Esophagus muscularis mucosa (tissue), 4 donors: ENCODE data around the gene ADCY3. TPM values are rescaled to one million over a fixed set of nuclear protein-coding genes. Genes with fewer than 3 reads are reported as not detected.

ENCODE experiments used
- DNase-seq: peaks from one replicate; pipeline ENCODE4 v3.0.0-alpha.2; 2017; ENCODE audit errors: extremely low spot score
- H3K27ac ChIP-seq, 4 donors: fragments of 200-600 bp; sonication (generic); replicated peaks in 1 of 4; 1 replicate in 3 of 4; 2 replicates in 1 of 4; pipeline ENCODE4 v1.5.1; 2016 to 2019; ENCODE audit warnings: mild to moderate bottlenecking in 1 of 4
- H3K27me3 ChIP-seq, 4 donors: fragments of 200-600 bp; sonication (generic); one replicate each; pipeline versions ENCODE4 v1.5.1 to v1.6.0; 2016 to 2019
- H3K36me3 ChIP-seq, 4 donors: fragments of 200-600 bp; sonication (generic); one replicate each; pipeline ENCODE4 v1.5.1; 2016 to 2019
- H3K4me1 ChIP-seq, 4 donors: fragments of 200-600 bp; sonication (generic); one replicate each; pipeline ENCODE4 v1.5.1; 2016 to 2019
- H3K4me3 ChIP-seq, 4 donors: fragments of 200-600 bp; sonication (generic); 1 replicate in 2 of 4; 2 replicates in 2 of 4; pipeline ENCODE4 v1.5.1; 2016 to 2019; ENCODE audit warnings: mild to moderate bottlenecking in 4 of 4, moderate library complexity in 1 of 4
- H3K9me3 ChIP-seq, 4 donors: fragments of 200-600 bp; sonication (generic); 1 replicate in 3 of 4; 2 replicates in 1 of 4; pipeline ENCODE4 v1.5.1; 2016 to 2019
- EP300 ChIP-seq: sonication (generic); formaldehyde crosslinking; IDR thresholded peaks from one replicate; pipeline ENCODE4 v1.6.1; 2017; ENCODE audit warnings: antibody characterized with exemption
- POLR2A ChIP-seq: fragments of 450-650 bp; IDR thresholded peaks from one replicate; pipeline ENCODE4 v1.6.1; 2017; ENCODE audit warnings: antibody characterized with exemption, moderate library complexity, mild to moderate bottlenecking, low read depth
- POLR2AphosphoS5 ChIP-seq, 2 donors: sonication (generic); formaldehyde crosslinking; IDR thresholded peaks; one replicate each; pipeline ENCODE4 v1.6.1; 2017; ENCODE audit warnings: antibody characterized with exemption in 2 of 2
- WGBS: methylation state at CpG from one replicate; pipeline ENCODE4 v1.1.5; 2018; 5-methylcytosine and 5-hydroxymethylcytosine counted together
- intact Hi-C: fragments of 100-400 bp; cut with DNase I; formaldehyde crosslinking; loops from one replicate; pipeline ENCODE4 v1.15.1; 2023
- total RNA-seq, 4 donors: library from RNA; depleted of rRNA; stranded (reverse); fragments of >200 nt; gene quantifications; one replicate each; pipeline versions ENCODE4 v1.1.0 to v1.2.1, GENCODE V29; 2016
- TF ChIP-seq, protein P1 (sequence below), 3 experiments: fragments of 200-600 bp in 2 of 3; fragments of 450-650 bp in 1 of 3; sonication (generic) in 2 of 3; IDR thresholded peaks; one replicate each; pipeline ENCODE4 v1.5.1; 2017 to 2019; ENCODE audit warnings: antibody characterized with exemption in 3 of 3, mild to moderate bottlenecking in 2 of 3, moderate library complexity in 1 of 3

The ADCY3 gene
- total RNA-seq, 4 donors from 2014 or later, result 21.2 to 70.6 (median 53.8) TPM

GRCh38 chr2:24925815-24926214, 5.8 kb upstream of the ADCY3 start:
- Histone ChIP-seq H3K36me3 (no peaks in the 10 kb centered on the region), H3K4me1 (peaks cover 0 to 20% (median 16%) of the 10 kb centered on the region in 4 donors), H3K9me3 (no peaks in the 10 kb centered on the region), H3K27ac (peak overlapping the region in 1 of 4 donors; percentile 71), H3K4me3 (no peak overlapping the region), H3K27me3 (no peaks in the 10 kb centered on the region)
- WGBS, result 92% methylated on average over 10 of the region's 10 CpGs
- no peak for DNase-seq
- intact Hi-C loops, result no loop called here
- TF ChIP-seq EP300 (no peak), POLR2AphosphoS5 (IDR thresholded peaks at IDR 0.05) (no peak), POLR2A (no peak)
- TF ChIP-seq, protein P1, sequence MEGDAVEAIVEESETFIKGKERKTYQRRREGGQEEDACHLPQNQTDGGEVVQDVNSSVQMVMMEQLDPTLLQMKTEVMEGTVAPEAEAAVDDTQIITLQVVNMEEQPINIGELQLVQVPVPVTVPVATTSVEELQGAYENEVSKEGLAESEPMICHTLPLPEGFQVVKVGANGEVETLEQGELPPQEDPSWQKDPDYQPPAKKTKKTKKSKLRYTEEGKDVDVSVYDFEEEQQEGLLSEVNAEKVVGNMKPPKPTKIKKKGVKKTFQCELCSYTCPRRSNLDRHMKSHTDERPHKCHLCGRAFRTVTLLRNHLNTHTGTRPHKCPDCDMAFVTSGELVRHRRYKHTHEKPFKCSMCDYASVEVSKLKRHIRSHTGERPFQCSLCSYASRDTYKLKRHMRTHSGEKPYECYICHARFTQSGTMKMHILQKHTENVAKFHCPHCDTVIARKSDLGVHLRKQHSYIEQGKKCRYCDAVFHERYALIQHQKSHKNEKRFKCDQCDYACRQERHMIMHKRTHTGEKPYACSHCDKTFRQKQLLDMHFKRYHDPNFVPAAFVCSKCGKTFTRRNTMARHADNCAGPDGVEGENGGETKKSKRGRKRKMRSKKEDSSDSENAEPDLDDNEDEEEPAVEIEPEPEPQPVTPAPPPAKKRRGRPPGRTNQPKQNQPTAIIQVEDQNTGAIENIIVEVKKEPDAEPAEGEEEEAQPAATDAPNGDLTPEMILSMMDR (IDR thresholded peaks at IDR 0.05), result no peak

- no peak for TF ChIP-seq POLR2AphosphoS5 (IDR thresholded peaks at IDR 0.05)
- no peak for TF ChIP-seq EP300
- no peak for TF ChIP-seq POLR2A
- TF ChIP-seq, protein P1 (IDR thresholded peaks at IDR 0.05), result no peak
- Histone ChIP-seq H3K4me3 (no peak overlapping the region), H3K9me3 (no peaks in the 10 kb centered on the region), H3K4me1 (peaks cover 0 to 25% (median 20%) of the 10 kb centered on the region in 4 donors), H3K27ac (no peak overlapping the region), H3K27me3 (no peaks in the 10 kb centered on the region), H3K36me3 (no peaks in the 10 kb centered on the region)
- WGBS, result 100% methylated on average over 1 of the region's 6 CpGs
- DNase-seq, result no peak
- intact Hi-C loops, result no loop called here
Measured at GRCh38 chr2:24924732-24925131, 4.7 kb upstream of the ADCY3 start.

GRCh38 chr2:24924266-24924665, 4.2 kb upstream of the ADCY3 start:
- TF ChIP-seq EP300, result no peak
- no peak for TF ChIP-seq POLR2A
- TF ChIP-seq, protein P1 (IDR thresholded peaks at IDR 0.05), result no peak
- TF ChIP-seq POLR2AphosphoS5 (IDR thresholded peaks at IDR 0.05), result no peak
- H3K9me3 ChIP-seq, result no peaks in the 10 kb centered on the region
- H3K36me3 ChIP-seq, result no peaks in the 10 kb centered on the region

DNA sequence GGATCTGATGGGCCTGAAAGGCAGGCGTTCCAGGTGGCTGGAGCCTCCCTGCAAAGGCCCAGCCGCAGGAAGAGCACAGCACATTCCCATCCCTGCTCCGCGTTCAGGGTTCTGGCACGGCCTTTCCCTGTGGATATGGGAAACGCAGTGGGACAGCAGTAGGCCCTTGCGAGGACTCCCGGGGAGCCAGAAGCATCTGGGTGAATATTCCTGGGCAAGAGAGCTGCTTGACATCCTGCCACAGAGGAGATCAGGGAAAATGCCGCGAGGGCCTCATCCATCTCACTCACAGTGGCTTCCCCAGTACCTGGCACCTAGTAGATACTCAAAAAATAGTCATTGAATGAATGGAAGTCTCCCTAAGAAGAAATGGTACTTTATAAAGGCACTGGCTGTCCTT, 3.1 kb upstream of the ADCY3 start:
- DNase-seq, result no peak
- intact Hi-C loops, result no loop called here
- no peak for TF ChIP-seq POLR2AphosphoS5 (IDR thresholded peaks at IDR 0.05)
- TF ChIP-seq EP300, result no peak
- TF ChIP-seq, protein P1 (IDR thresholded peaks at IDR 0.05), result no peak
- TF ChIP-seq POLR2A, result no peak
- H3K36me3 ChIP-seq, result no peaks in the 10 kb centered on the region
- 99% methylated on average over 10 of the region's 10 CpGs for WGBS
- H3K27ac ChIP-seq, result no peak overlapping the region
- H3K27me3 ChIP-seq, result no peaks in the 10 kb centered on the region
- H3K9me3 ChIP-seq, result no peaks in the 10 kb centered on the region
- no peak overlapping the region for H3K4me3 ChIP-seq
- H3K4me1 ChIP-seq, result peaks cover 3 to 40% (median 35%) of the 10 kb centered on the region in 4 donors

More at GRCh38 chr2:24924266-24924665, 4.2 kb upstream of the ADCY3 start:
- Histone ChIP-seq H3K27ac (no peak overlapping the region), H3K4me1 (peaks cover 0 to 28% (median 24%) of the 10 kb centered on the region in 4 donors), H3K4me3 (no peak overlapping the region), H3K27me3 (no peaks in the 10 kb centered on the region)
- DNase-seq, result no peak
- 87% methylated on average over 5 of the region's 5 CpGs for WGBS
- intact Hi-C loops, result no loop called here

- DNase-seq, result no peak
- intact Hi-C loops, result no loop called here
- Histone ChIP-seq H3K4me3 (no peak overlapping the region), H3K9me3 (no peaks in the 10 kb centered on the region), H3K27me3 (no peaks in the 10 kb centered on the region), H3K36me3 (no peaks in the 10 kb centered on the region), H3K4me1 (peaks cover 3 to 44% (median 41%) of the 10 kb centered on the region in 4 donors), H3K27ac (no peak overlapping the region)
- WGBS, result 100% methylated on average over 1 of the region's 1 CpG
- TF ChIP-seq, protein P1 (IDR thresholded peaks at IDR 0.05), result no peak
- no peak for TF ChIP-seq POLR2AphosphoS5 (IDR thresholded peaks at IDR 0.05)
- TF ChIP-seq EP300, result no peak
- TF ChIP-seq POLR2A, result no peak
Measured at GRCh38 chr2:24922556-24922955, 2.5 kb upstream of the ADCY3 start.
